ENCODE results near the gene KIF2C.
"Not testable (repeated sequence)": the region's sequence is repeated elsewhere in the genome, so short reads cannot be mapped to it uniquely, and the experiment has no call there.

Gene KIF2C

GRCh38 chr1:44739307-44740178 lies at the start of gene KIF2C:
TSS of gene KIF2C (plus strand) at chr1:44739837. CDS start at chr1:44739933, 96 bp downstream.
- DNase-seq: peak; percentile 98

GRCh38 chr1:44693159-44693558 lies 46.5 kb upstream of the KIF2C start:
- DNase-seq: no peak

GRCh38 chr1:44693900-44694299 lies 45.7 kb upstream of the KIF2C start:
- DNase-seq: no peak

- no peak for DNase-seq
These were observed 44.7 kb upstream of the KIF2C start for GRCh38 chr1:44694863-44695478.

- no peak for DNase-seq
These were observed 44.0 kb upstream of the KIF2C start for GRCh38 chr1:44695671-44696070.

- DNase-seq: peak; percentile 62
These were observed 43.5 kb upstream of the KIF2C start for GRCh38 chr1:44696101-44696500.

GRCh38 chr1:44696789-44697345 lies 42.8 kb upstream of the KIF2C start:
- no peak for DNase-seq

- DNase-seq: no peak
These were observed 41.5 kb upstream of the KIF2C start for GRCh38 chr1:44698138-44698537.

- DNase-seq: not testable (repeated sequence)
These were observed 40.3 kb upstream of the KIF2C start for GRCh38 chr1:44699375-44699774.

GRCh38 chr1:44700573-44700972 lies 39.1 kb upstream of the KIF2C start:
- DNase-seq: no peak

- DNase-seq: peak; percentile 46
These were observed 38.5 kb upstream of the KIF2C start for GRCh38 chr1:44701141-44701573.

- no peak for DNase-seq
These were observed 34.2 kb upstream of the KIF2C start for GRCh38 chr1:44705470-44705869.

- DNase-seq: no peak
These were observed 33.7 kb upstream of the KIF2C start for GRCh38 chr1:44705938-44706337.

- DNase-seq: no peak
These were observed 32.3 kb upstream of the KIF2C start for GRCh38 chr1:44707112-44707881.

- DNase-seq: no peak
These were observed 31.4 kb upstream of the KIF2C start for GRCh38 chr1:44707959-44708831.

GRCh38 chr1:44713321-44713781 lies 26.3 kb upstream of the KIF2C start:
- DNase-seq: no peak

- DNase-seq: no peak
These were observed 25.1 kb upstream of the KIF2C start for GRCh38 chr1:44714532-44714931.

- peak; percentile 78 for DNase-seq
These were observed 24.6 kb upstream of the KIF2C start for GRCh38 chr1:44714944-44715571.

GRCh38 chr1:44717156-44717555 lies 22.5 kb upstream of the KIF2C start:
- no peak for DNase-seq

GRCh38 chr1:44717653-44718052 lies 22.0 kb upstream of the KIF2C start:
- no peak for DNase-seq

GRCh38 chr1:44718091-44718490 lies 21.5 kb upstream of the KIF2C start:
- DNase-seq: no peak

- DNase-seq: no peak
These were observed 20.3 kb upstream of the KIF2C start for GRCh38 chr1:44719318-44719717.

All from NCI-H2227 treated with DMSO at 0.1 percent for 48 hours (cell line).